ENCODE results near the gene UBFD1.
"Not testable (repeated sequence)": the region's sequence is repeated elsewhere in the genome, so short reads cannot be mapped to it uniquely, and the experiment has no call there.

Gene UBFD1

DNA sequence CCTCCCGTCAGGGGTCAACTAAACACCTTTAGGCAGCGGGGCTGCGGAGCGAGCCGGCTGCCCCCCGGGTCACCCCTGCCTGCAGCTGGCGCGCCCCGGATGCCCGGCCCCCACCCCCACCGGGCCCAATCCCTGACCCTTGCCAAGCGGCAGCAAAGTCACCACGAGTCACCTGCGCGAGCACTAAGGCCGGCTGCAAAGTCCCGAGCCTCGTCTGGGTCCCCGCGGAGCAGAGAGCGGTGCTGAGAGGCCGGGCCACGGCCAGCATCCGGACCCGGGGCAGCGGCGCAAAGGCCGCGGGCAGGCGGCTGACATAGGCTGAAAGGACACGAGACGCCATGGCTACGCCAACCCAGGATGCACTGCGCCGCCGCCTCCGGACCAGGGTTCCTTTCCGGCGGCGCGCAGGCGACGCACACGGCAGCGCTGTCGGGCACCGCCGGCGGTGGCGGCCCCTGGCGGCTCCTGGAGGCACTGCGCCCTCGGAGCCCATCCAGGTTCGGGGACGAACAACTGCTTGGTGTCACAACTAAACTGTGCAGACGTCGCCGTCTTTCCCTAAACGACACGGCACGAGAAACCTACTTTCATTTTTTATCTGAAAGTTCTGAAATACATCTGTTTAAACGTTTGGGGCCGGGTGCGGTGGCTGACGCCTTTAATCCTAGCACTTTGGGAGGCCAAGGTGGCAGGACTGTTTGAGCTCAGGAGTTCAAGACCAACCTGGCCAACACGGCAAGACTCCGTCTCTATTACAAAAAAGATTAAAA lies 38.6 kb downstream of the UBFD1 start, which contains the start of gene NDUFAB1:
Gene NDUFAB1 (minus strand): TSS at position 366 of the 770 bp plus-strand sequence. CDS start 26 bp downstream, at position 340.
- DNase-seq (ENCODE audit: low read depth): peak; percentile 82
- TF ChIP-seq, protein P1, sequence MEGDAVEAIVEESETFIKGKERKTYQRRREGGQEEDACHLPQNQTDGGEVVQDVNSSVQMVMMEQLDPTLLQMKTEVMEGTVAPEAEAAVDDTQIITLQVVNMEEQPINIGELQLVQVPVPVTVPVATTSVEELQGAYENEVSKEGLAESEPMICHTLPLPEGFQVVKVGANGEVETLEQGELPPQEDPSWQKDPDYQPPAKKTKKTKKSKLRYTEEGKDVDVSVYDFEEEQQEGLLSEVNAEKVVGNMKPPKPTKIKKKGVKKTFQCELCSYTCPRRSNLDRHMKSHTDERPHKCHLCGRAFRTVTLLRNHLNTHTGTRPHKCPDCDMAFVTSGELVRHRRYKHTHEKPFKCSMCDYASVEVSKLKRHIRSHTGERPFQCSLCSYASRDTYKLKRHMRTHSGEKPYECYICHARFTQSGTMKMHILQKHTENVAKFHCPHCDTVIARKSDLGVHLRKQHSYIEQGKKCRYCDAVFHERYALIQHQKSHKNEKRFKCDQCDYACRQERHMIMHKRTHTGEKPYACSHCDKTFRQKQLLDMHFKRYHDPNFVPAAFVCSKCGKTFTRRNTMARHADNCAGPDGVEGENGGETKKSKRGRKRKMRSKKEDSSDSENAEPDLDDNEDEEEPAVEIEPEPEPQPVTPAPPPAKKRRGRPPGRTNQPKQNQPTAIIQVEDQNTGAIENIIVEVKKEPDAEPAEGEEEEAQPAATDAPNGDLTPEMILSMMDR (conservative IDR thresholded peaks at IDR 0.05; ENCODE audit: control insufficient read depth, insufficient read depth, low read depth, low read length): peak; percentile 44
- peak within 1 kb of the TSS; percentile 99 for H3K4me3 ChIP-seq (ENCODE audit: control insufficient read depth, low read depth, low read length)

DNA sequence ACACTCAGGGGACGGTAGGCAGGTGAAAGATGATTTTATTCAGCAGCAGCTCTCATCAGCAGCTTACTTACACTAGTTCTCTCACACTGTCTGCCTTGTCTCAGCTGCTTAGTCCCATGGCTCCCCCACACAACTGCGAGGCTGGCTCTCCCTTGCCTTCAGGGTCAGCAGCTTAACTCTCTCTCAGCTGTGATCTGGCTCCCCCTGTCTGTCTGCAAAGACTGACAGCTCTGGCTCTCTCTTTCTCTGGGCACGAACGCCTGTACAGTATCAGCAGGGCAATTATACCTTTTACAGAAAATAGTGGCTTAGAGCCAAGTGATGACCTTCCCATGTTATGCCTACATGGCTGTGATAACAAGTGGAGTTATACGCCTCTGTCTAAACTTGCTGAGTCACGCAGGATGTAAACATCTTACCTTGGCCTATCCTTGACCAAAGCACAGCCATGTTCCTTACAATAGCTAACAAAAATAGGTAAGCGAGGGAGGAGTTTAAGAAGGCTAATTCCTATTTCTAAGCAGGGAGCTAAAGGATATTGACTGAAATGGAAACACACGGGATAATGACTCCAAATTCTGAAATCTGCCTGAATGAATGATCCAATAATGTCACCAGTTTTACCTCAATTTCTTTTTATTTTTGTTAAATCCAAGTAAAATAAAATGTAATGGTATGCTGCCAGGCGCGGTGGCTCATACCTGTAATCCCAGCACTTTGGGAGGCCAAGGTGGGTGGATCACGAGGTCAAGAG lies 39.7 kb downstream of the UBFD1 start:
- no peak overlapping the region for H3K4me3 ChIP-seq (ENCODE audit: control insufficient read depth, low read depth, low read length)
- peak; percentile 11 for DNase-seq (ENCODE audit: low read depth)
- TF ChIP-seq, protein P1 (conservative IDR thresholded peaks at IDR 0.05; ENCODE audit: control insufficient read depth, insufficient read depth, low read depth, low read length): no peak

DNA sequence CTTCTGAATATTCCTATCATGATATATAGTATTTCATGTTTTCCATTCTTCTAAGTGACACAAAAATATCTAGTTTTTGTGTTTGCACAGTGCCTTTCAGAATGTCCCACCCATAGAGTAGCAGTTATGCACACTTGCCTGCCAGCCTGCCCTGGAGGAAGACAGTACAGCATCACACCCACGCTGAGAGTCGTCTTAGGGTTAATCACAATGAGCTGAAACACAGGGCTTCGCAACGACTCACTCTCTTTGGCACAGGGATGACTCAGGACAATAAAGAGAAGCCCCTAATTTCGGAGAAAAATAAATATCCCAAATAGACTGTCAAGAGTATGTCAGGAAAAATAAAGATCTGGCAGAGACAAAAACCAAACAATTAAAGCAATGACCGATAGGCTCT lies 50.2 kb downstream of the UBFD1 start:
- TF ChIP-seq, protein P1 (conservative IDR thresholded peaks at IDR 0.05; ENCODE audit: control insufficient read depth, insufficient read depth, low read depth, low read length): no peak
- H3K4me3 ChIP-seq (ENCODE audit: control insufficient read depth, low read depth, low read length): no peak overlapping the region

DNA sequence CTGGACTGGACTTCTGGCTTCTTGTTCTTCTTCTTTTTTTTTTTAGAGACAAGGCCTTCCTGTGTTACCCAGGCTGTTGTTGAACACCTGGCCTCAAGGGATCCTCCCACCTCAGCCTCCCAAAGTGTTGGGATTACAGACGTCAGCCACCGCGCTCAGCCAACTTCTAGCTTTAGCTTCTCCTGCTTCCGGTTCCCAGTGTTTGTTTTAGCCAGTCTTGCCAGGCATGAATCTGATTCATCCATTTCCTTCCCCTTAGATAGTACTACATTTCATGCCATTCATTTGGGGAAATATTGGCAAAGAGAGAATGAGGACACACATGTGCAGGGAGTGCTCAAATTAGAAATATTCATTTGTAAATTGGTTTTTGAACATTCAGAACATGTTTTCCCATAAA lies 50.7 kb downstream of the UBFD1 start:
- no peak overlapping the region for H3K4me3 ChIP-seq (ENCODE audit: control insufficient read depth, low read depth, low read length)
- TF ChIP-seq, protein P1 (conservative IDR thresholded peaks at IDR 0.05; ENCODE audit: control insufficient read depth, insufficient read depth, low read depth, low read length): no peak
- DNase-seq (ENCODE audit: low read depth): peak; percentile 47

More for the DNA sequence above, 50.2 kb downstream of the UBFD1 start:
- peak; percentile 19 for DNase-seq (ENCODE audit: low read depth)

DNA sequence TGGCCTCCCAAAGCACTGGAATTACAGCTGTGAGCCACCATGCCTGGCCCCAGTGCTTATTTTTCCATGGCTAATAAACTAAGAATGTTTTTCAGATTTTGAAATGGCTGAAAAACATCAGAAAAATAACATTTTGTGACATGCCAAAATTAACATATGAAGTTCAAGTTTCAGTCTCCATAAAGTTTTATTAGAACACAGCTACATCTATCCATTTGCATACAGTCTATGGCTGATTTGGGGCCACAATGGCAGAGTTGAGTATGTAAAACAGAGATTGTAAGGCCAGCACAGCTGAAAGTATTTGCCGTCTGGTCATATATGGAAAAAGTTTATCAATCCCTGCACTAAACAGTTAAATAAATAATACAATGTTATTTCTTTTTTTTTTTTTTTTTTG lies 52.4 kb downstream of the UBFD1 start:
- DNase-seq (ENCODE audit: low read depth): no peak
- TF ChIP-seq, protein P1 (conservative IDR thresholded peaks at IDR 0.05; ENCODE audit: control insufficient read depth, insufficient read depth, low read depth, low read length): no peak

DNA sequence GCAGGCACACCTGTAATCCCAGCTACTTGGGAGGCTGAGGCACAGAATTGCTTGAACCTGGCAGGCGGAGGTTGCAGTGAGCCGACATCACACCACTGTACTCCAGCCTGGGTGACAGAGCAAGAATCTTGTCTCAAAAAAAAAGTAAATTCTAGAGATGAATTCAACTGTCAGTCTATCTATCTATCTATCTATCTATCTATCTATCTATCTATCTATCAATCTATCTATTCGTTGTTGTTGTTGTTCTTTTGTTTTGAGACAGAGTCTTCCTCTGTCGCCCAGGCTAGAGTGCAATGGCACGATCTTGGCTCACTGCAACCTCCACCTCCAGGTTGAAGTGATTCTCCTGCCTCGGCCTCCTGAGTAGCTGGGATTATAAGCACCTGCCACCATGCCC lies 53.4 kb downstream of the UBFD1 start:
- DNase-seq (ENCODE audit: low read depth); H3K4me3 ChIP-seq (ENCODE audit: control insufficient read depth, low read depth, low read length): not testable (repeated sequence)

More for the DNA sequence above, 52.4 kb downstream of the UBFD1 start:
- H3K4me3 ChIP-seq (ENCODE audit: control insufficient read depth, low read depth, low read length): no peak overlapping the region

DNA sequence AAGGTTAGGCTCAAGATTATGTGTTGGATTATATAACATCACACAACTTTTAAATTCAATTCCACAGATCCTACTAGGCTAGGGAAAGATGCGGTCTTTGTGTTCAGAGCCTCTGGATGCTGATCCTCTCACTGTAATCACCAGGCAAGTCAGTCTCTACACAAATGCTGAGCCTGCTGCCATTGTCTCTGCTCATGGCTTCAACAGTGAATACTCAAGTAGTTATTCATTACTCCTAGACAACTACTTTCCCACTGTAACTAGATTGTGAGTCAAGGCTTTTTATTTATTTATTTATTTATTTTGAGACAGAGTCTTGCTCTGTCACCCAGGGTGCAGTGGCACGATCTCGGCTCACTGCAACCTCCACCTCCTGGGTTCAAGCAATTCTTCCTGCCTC lies 54.4 kb downstream of the UBFD1 start:
- DNase-seq (ENCODE audit: low read depth): no peak
- H3K4me3 ChIP-seq (ENCODE audit: control insufficient read depth, low read depth, low read length): no peak overlapping the region
- TF ChIP-seq, protein P1 (conservative IDR thresholded peaks at IDR 0.05; ENCODE audit: control insufficient read depth, insufficient read depth, low read depth, low read length): no peak

Data from fibroblast of mammary gland (primary cell).